Neural cell (in vitro differentiated cells): ENCODE data around the gene CAMK2D. TPM values are rescaled to one million over a fixed set of nuclear protein-coding genes. Genes with fewer than 3 reads are reported as not detected.

Experiments used
- H2AFZ ChIP-seq: fragments of 200-600, 300-800 bp; sonication (generic), shearing (Covaris generic); 2 replicates; pipeline ENCODE4 v1.6.0; 2014; ENCODE audit warnings: low read depth, mild to moderate bottlenecking, antibody characterized with exemption, low read length, moderate library complexity
- H3F3A ChIP-seq: fragments of 200-600 bp; shearing (Covaris generic); 2 replicates; pipeline ENCODE4 v1.6.1; 2016; ENCODE audit warnings: mild to moderate bottlenecking, moderate library complexity, mixed read lengths, antibody characterized with exemption, low read length; ENCODE audit not compliant: insufficient read depth, poor library complexity, severe bottlenecking
- H3K27ac ChIP-seq: fragments of 200-600, 300-800 bp; sonication (generic), shearing (Covaris generic); 2 replicates; pipeline ENCODE4 v1.5.1; 2014; ENCODE audit warnings: mild to moderate bottlenecking, low read length, moderate library complexity
- H3K27me3 ChIP-seq: fragments of 300-800, 200-600 bp; sonication (generic), shearing (Covaris generic); 2 replicates; pipeline ENCODE4 v1.6.0; 2014; ENCODE audit warnings: mild to moderate bottlenecking, low read depth, low read length, moderate library complexity; ENCODE audit not compliant: insufficient read depth
- H3K36me3 ChIP-seq: fragments of 300-800, 200-600 bp; sonication (generic), shearing (Covaris generic); 2 replicates; pipeline ENCODE4 v1.5.1; 2014; ENCODE audit warnings: mild to moderate bottlenecking, antibody characterized with exemption, low read length, moderate library complexity; ENCODE audit not compliant: insufficient read depth
- H3K4me2 ChIP-seq: fragments of 300-800, 200-600 bp; sonication (generic), shearing (Covaris generic); 2 replicates; pipeline ENCODE4 v1.6.0; 2014; ENCODE audit warnings: mild to moderate bottlenecking, low read length
- H3K4me3 ChIP-seq: fragments of 300-800, 200-600 bp; sonication (generic), shearing (Covaris generic); 2 replicates; pipeline ENCODE4 v1.5.1; 2014; ENCODE audit warnings: mild to moderate bottlenecking, low read length, moderate library complexity
- H3K79me2 ChIP-seq: fragments of 200-600 bp; shearing (Covaris generic); replicated peaks from 2 replicates; pipeline ENCODE4 v1.6.0; 2014; ENCODE audit warnings: mild to moderate bottlenecking, low read length, moderate library complexity; ENCODE audit not compliant: insufficient read depth
- H3K9ac ChIP-seq: fragments of 300-800, 200-600 bp; sonication (generic), shearing (Covaris generic); 2 replicates; pipeline ENCODE4 v1.6.1; 2016; ENCODE audit warnings: mild to moderate bottlenecking, low read length, mixed read lengths
- H3K9me2 ChIP-seq: fragments of 200-600 bp; shearing (Covaris generic); 2 replicates; pipeline ENCODE4 v1.6.1; 2016; ENCODE audit warnings: mild to moderate bottlenecking, low read length, mixed read lengths; ENCODE audit not compliant: insufficient read depth
- H3K9me3 ChIP-seq: fragments of 200-600, 300-800 bp; sonication (generic), shearing (Covaris generic); 2 replicates; pipeline ENCODE4 v1.6.1; 2016; ENCODE audit warnings: mild to moderate bottlenecking, mixed run types, low read length, moderate library complexity, mixed read lengths
- H4K20me1 ChIP-seq: fragments of 200-600 bp; shearing (Covaris generic); 2 replicates; pipeline ENCODE4 v1.6.1; 2016; ENCODE audit warnings: mild to moderate bottlenecking, mixed run types; ENCODE audit not compliant: insufficient read depth
- CTCF ChIP-seq: fragments of 450-650 bp; IDR thresholded peaks from 2 replicates; pipeline ENCODE4 v1.5.1; 2014; ENCODE audit warnings: antibody characterized with exemption, mild to moderate bottlenecking, moderate library complexity; ENCODE audit not compliant: poor library complexity, severe bottlenecking
- EP300 ChIP-seq: fragments of 450-650 bp; conservative IDR thresholded peaks from 2 replicates; pipeline ENCODE4 v1.6.1; 2014; ENCODE audit warnings: antibody characterized with exemption, mild to moderate bottlenecking, moderate library complexity; ENCODE audit not compliant: poor library complexity, severe bottlenecking
- EZH2 ChIP-seq: fragments of 200-600, 300-800 bp; shearing (Covaris generic), sonication (generic); IDR thresholded peaks from 2 replicates; pipeline ENCODE4 v1.6.1; 2014; ENCODE audit warnings: antibody characterized with exemption, low read length, borderline replicate concordance, mild to moderate bottlenecking; ENCODE audit not compliant: insufficient read depth, poor library complexity, severe bottlenecking
- MXI1 ChIP-seq: fragments of 450-650 bp; conservative IDR thresholded peaks from 2 replicates; pipeline ENCODE4 v1.6.1; 2014; ENCODE audit warnings: antibody characterized with exemption, mild to moderate bottlenecking; ENCODE audit not compliant: poor library complexity, severe bottlenecking
- POLR2AphosphoS5 ChIP-seq: IDR thresholded peaks from 2 replicates; pipeline ENCODE4 v1.6.1; 2012
- RAD21 ChIP-seq: fragments of 450-650 bp; conservative IDR thresholded peaks from 2 replicates; pipeline ENCODE4 v1.6.1; 2014; ENCODE audit warnings: antibody characterized with exemption, mild to moderate bottlenecking, moderate library complexity
- REST ChIP-seq: IDR thresholded peaks from 2 replicates; pipeline ENCODE4 v1.6.1; 2012; ENCODE audit warnings: borderline replicate concordance
- SMC3 ChIP-seq: fragments of 450-650 bp; conservative IDR thresholded peaks from 2 replicates; pipeline ENCODE4 v1.6.1; 2014; ENCODE audit warnings: antibody characterized with exemption, mild to moderate bottlenecking, moderate library complexity; ENCODE audit not compliant: poor library complexity
- TAF1 ChIP-seq: IDR thresholded peaks from 2 replicates; pipeline ENCODE4 v1.6.1; 2012; ENCODE audit warnings: low read depth
- polyA plus RNA-seq: library from polyadenylated mRNA; depleted of rRNA; stranded (reverse); fragments of >200 nt; gene quantifications from 2 replicates; pipeline ENCODE4 v1.2.3, GENCODE V29; 2014

The CAMK2D gene
- polyA plus RNA-seq, 1 donor from 2014 or later = 27.1 TPM

- Histone ChIP-seq H3K9me2 (no peaks in the 10 kb centered on the region), H3K9ac (no peak overlapping the region), H3K9me3 (no peaks in the 10 kb centered on the region), H4K20me1 (no peaks in the 10 kb centered on the region), H2AFZ (no peak overlapping the region), H3K27me3 (no peaks in the 10 kb centered on the region), H3K36me3 (no peaks in the 10 kb centered on the region), H3K4me2 (no peak overlapping the region), H3K4me3 (no peak overlapping the region), H3F3A (peaks cover 7% of the 10 kb centered on the region), H3K27ac (no peak overlapping the region), H3K79me2 (peaks cover 54% of the 10 kb centered on the region)
- TF ChIP-seq RAD21 (no peak), EZH2 (no peak), POLR2AphosphoS5 (no peak)
Measured at GRCh38 chr4:113756005-113756410, 5.5 kb downstream of the CAMK2D start.

GRCh38 chr4:113750734-113751133 lies 10.8 kb downstream of the CAMK2D start:
- no peak overlapping the region for H3K27ac ChIP-seq
- no peaks in the 10 kb centered on the region for H4K20me1 ChIP-seq
- no peak overlapping the region for H3K9ac ChIP-seq
- H3K4me3 ChIP-seq = no peak overlapping the region
- TF ChIP-seq EZH2 (no peak), EP300 (no peak), CTCF (no peak), MXI1 (no peak), SMC3 (no peak)
- no peaks in the 10 kb centered on the region for H3F3A ChIP-seq
- H3K9me3 ChIP-seq = no peaks in the 10 kb centered on the region
- H3K4me2 ChIP-seq = no peak overlapping the region
- H3K27me3 ChIP-seq = no peaks in the 10 kb centered on the region
- no peaks in the 10 kb centered on the region for H3K36me3 ChIP-seq
- H3K79me2 ChIP-seq = peaks cover 27% of the 10 kb centered on the region
- H3K9me2 ChIP-seq = no peaks in the 10 kb centered on the region
- no peak overlapping the region for H2AFZ ChIP-seq

GRCh38 chr4:113750296-113750695 lies 11.2 kb downstream of the CAMK2D start:
- Histone ChIP-seq H3K79me2 (peaks cover 26% of the 10 kb centered on the region), H3F3A (no peaks in the 10 kb centered on the region), H3K4me2 (no peak overlapping the region), H3K9me2 (no peaks in the 10 kb centered on the region), H3K36me3 (no peaks in the 10 kb centered on the region), H3K27ac (no peak overlapping the region), H3K4me3 (no peak overlapping the region), H2AFZ (no peak overlapping the region), H3K9ac (no peak overlapping the region), H4K20me1 (no peaks in the 10 kb centered on the region), H3K9me3 (no peaks in the 10 kb centered on the region), H3K27me3 (no peaks in the 10 kb centered on the region)
- TF ChIP-seq SMC3 = no peak
- TF ChIP-seq CTCF = no peak
- TF ChIP-seq EZH2 = no peak
- no peak for TF ChIP-seq MXI1
- TF ChIP-seq REST = no peak
- TF ChIP-seq TAF1 = no peak
- TF ChIP-seq RAD21 = no peak
- no peak for TF ChIP-seq EP300
- TF ChIP-seq POLR2AphosphoS5 = no peak
